DMS79 (cell line): ENCODE results near the gene PACRG.

ENCODE experiments used
- DNase-seq: peaks from one replicate; lab custom pipeline; 2025; lab: John Stamatoyannopoulos, UW

Gene PACRG

GRCh38 chr6:163335056-163335455 is 607.3 kb downstream of the PACRG start:
- DNase-seq, result no peak

DNA sequence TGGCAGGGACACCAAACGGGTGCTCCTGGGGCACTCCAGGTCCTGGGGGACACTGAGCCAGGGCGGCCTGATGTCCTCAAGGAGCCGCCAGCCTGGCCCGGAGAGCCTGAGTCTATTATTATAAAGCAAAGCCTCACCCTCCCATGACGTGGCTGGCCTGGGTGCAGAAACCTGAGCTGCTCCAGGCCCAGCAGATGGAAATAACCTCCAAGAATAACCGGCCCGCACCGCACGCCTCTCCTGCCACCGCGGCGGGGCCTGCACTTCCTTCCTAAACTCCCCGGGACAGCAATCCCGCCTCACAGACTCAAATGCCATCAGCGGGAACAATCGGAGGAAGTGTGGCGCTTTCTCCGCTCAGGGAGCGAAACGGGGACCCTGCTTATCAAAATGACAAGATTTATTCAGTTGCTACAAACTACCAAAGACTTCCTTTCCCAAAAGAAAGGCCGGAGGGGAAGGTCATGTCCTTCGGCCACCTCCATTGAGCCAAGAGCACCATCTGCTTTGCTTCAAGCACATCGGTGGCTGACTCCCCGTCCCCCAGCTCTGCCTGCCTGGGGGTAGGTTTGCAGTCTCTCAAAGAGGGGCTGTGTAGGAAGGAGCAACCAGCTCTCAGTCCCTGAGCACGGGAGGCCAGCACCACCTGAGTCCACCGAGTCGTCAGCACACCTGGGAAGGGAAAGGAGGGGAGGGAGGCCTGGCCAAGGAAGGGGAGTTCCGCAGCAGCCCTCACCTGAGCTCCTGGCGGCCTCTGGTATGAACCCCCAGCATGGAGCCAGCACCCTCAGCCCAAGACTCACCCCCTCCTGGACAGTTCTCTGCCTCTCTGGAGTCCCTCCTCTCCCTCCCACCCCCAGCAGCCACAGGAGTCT is 608.1 kb downstream of the PACRG start:
- DNase-seq, result no peak

- no peak for DNase-seq
Observed at GRCh38 chr6:163336961-163337360, 609.2 kb downstream of the PACRG start.

GRCh38 chr6:163337958-163338357 is 610.2 kb downstream of the PACRG start:
- no peak for DNase-seq

DNA sequence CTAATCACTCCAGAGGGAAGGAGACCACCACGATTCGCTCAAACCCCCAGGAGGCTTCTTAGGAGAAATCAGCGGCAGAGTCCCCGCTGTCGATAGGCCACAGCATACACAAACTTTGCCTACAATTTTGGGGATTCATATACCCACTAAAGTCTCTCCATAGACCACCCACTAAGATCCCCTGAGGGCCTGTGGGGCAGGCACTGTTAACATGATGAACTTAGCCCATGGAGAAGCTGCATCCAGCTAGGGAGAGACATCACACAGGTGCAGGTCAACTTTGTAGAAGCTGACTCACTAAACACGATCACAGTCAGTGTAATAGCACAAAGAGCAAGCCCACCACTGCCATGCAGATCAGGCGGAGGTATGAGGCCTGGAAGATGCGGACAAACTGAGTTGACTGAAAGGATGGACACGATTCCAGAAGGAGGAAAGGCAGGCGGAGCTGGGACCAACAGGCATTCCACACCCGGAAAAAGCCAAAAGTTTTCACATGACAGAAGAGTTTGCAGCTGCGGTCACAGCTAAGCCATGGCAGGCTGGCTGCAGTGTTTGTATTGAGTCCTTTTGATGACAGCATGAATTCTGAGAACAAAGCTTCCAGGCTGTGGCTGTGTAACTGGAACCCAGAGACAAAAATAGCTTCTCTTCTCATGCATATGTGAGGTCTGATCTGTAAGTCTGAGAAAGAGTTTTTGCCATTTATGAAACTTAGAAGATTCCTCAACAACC is 611.1 kb downstream of the PACRG start:
- DNase-seq, result no peak

DNA sequence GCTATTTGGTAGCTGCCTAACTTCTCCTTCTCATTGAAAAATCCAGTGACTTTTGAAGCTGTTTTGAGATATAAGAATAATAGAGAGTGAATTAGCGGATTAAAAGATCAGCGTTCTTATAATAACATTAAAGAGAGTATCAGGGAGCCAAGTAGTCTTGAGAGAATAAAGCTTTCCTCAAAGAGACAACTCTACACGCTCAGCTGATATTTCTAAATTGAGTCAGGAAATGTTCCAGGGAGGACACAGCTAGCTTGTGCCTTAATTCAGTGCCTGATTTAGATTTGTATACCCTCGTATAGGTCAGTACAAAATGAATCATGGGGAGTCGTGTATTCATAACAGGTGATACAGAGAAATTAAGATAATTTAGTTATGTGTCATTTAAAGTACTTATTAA is 611.7 kb downstream of the PACRG start:
- no peak for DNase-seq

DNA sequence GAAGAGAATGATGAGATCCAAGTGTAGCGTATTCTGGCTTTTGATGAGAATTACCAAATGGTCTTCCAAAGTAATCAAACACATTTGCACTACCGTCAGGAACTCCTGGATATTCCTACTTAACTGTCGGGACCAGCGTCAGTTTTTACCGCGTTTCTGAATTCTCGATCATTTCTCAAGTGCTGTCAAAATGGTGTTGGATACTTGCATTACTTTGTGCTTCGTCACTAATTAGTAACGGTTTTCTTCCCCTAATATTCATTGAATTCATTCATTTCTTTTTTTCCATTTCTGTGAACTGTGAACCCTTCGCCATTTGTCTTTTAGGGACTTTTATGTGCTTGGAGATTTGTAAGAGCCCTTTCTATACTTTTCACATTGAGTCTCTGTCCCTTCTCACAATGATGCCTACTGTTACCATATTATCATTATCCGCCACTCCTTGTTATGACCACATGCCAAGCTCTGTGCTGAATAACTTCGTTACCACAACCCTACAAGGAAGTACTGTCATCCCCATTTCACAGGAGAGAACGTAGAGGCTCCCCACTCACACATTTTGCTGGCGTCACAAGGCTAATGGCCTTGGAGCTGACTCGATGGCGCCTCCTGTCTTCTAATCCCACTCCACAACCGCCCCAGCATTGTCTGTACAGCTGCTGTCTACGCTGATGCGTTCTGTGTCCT is 612.6 kb downstream of the PACRG start:
- DNase-seq, result no peak

GRCh38 chr6:163341224-163342061 is 613.7 kb downstream of the PACRG start:
- DNase-seq, result no peak

DNA sequence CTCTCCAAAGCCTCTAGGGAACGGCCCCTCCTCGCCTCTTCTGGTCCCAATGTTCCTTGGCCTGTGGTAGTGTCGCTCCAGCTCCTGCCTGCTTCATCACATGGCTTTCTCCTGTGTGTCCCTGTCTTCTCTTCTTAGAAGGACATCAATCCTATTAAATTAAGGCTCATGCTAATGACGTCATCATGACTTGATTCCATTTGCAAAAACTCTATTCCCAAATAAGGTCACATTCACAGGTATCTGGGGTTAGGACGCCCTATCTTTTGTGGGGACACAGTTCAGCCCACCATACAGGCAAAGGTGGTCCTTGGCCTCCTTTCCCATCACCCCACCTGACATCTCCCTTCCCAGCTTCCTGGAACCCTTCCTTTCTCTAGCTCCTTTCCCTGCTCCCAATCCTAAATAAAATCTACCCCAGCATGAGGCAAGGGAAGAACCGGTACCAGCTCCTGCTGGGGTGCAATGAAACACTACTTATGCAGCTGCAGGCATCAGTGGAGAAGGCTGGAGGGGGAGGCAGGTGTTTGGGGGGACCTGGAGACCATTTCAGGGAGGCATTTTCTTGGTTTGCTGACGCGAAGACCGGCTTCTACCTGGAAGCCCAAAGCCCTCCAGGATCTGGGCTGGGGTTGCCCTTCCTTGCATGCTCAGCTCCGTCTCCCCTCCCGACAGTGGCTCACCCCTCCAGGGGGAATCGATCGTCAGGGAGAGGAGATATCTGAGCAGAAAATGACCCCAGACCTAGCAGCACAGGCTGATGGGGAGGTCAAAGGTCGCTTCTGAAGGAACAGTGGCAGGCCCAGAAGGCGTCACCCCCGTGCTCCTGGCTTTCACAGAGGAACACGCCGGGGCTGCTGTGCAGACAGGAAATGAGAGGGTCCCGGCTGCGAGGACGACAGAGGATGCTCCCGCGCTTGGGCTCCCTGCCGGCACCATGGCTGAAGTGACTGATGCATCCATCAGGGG is 615.1 kb downstream of the PACRG start:
- no peak for DNase-seq

DNA sequence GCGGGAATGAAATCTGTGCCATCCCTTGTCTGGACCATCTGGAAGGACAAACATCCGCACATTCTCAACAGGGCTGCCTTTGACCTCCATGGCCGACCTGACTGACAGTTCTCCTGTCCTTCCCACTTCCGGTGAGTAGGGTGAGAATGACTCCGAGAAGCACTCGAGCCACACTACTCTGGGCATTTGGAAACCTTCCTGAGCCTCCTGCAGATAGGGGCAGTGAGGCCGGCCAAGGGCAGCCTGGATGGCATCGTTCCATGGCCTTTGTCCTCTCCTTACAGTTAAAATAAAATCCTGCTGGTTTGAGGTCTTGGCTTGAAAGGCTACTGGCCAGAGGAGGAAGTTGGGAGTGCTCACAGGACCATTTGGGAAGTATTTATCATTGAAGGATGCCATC is 615.8 kb downstream of the PACRG start:
- DNase-seq, result no peak

- no peak for DNase-seq
Observed at GRCh38 chr6:163344411-163344810, 616.6 kb downstream of the PACRG start.

GRCh38 chr6:163345931-163346330 is 618.2 kb downstream of the PACRG start:
- DNase-seq, result no peak

DNA sequence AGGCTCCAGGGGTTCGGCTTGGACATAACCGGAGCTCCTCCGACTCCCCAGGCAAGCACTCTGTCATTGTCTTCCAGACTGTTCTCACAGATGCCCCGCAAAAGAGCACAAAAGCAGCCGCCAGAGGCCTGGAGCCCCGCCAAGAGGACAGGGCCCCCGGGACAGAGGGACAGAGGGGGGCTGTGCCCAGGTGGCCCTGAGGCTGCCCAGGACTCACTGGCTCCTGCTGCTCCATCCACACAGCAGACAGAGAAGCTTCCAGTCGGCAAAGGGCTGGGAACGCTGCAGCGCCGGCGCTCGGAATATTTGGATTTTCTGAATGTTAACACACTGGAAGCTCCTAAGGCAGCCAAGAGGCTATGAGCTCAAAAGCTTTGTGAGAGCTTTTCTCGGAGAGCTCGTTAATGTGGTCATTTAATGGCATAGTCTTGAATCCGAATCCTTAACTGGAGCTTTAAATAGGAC is 618.8 kb downstream of the PACRG start:
- DNase-seq, result no peak

GRCh38 chr6:163347021-163347446 is 619.3 kb downstream of the PACRG start:
- DNase-seq, result no peak

DNA sequence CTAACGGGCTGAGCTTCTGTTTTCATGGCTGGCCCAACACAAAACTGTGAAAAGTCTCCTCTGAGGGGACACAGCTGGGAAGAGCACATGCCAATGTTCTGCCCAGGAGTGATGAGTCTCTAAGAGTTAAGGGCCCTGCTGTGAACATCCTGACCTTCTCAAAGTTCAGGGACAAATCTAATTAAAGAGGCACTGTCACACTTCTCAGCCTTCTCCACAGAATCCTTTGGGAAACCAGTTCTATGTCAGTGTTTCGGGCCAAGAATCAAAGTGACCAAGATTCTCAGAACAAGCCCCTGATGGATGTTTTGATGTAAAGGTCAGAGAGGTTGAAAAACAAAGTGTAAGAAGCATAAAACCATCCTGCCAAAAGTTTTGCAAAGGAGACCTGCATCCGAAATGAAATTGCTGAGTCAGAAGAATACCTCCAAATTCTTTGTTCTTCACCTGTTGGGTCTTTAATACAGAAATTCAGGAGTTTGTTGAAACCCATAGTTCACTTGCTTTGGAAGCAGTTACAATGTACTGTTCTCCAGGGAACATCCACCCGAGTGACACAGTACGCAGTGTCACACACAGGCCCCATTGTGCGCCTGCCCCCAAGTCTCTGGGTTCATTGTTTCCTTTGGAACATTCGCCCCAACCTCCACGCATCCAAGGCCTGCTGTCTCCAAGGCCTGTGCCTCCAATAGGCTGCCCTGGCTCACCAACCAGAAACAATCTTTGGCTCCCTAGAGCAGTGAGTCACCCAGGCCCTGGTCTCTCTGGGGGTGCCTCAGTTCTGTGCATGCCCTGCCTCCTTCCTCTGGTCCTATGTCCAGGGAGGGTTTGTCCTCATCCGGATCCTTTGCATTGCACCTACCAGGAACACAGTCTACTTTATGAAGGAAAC is 621.3 kb downstream of the PACRG start:
- DNase-seq, result no peak

GRCh38 chr6:163349696-163350095 is 621.9 kb downstream of the PACRG start:
- no peak for DNase-seq

GRCh38 chr6:163351013-163351412 is 623.2 kb downstream of the PACRG start:
- no peak for DNase-seq

GRCh38 chr6:163352011-163352685 is 624.4 kb downstream of the PACRG start:
- no peak for DNase-seq

DNA sequence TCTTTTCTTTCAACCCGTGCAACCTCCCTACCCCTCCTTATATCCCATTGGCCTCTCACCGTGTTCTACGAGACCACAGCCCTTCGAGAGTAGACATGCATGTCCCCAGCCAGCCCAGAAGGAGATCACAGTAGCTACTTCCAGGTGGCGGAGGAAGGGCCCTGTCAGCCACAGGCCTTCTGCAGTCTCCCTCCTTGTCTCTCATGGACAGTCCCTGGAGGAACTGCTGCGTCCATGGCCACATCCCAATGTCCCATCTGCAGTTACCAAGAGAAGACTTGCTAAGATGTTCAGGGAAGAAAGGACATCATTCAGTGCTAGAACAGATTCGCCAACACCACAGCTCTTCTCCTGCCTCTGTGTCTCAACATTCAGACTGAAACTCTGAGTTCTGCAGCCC is 625.2 kb downstream of the PACRG start:
- DNase-seq, result no peak
